ENCODE results near the gene FAHD1. TPM values are rescaled to one million over a fixed set of nuclear protein-coding genes. Genes with fewer than 3 reads are reported as not detected.

FAHD1 gene
- total RNA-seq, 6 experiments from 2014 or later, result 25.5 to 96.5 (median 36.0) TPM

DNA sequence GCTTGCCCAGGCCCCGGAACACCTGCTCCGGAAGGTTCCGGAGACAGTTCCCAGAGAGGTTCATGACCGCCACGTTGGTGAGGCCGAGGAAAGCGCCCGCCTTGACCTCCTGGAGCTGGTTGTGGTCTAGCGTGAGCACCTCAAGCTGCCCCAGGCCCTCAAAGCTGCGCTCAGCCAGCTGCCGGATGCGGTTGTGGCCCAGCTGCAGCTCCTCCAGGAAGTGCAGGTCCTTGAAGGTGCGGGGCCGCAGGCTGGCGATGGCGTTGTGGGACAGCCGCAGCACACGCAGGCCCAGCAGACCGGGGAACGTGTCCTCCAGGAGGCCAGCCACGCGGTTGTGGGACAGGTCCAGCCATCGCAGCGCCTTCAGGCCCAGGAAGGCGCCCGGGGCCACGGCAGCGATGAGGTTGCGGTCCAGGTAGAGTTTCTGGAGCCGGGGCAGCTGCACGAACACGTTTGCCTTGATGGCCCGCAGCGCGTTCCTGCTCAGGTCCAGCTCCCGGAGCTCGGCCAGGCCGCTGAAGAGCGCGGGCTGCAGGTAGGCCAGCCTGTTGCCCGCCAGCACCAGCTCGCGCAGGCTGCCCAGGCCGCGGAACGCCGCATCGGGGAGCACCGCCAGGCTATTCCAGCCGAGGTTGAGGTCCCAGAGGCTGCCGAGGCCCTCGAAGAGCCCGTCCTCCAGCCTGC is 35.6 kb upstream of the FAHD1 start:
- Histone ChIP-seq H3K4me1 (peaks cover 0 to 38% (median 6%) of the 10 kb centered on the region in 4 donors), H3K27ac (no peak overlapping the region), H3K36me3 (peaks cover 0 to 14% (median 7%) of the 10 kb centered on the region in 4 donors), H3K27me3 (no peaks in the 10 kb centered on the region), H3K9me3 (no peaks in the 10 kb centered on the region), H3K4me3 (no peak overlapping the region)
- no peak for TF ChIP-seq POLR2A (IDR thresholded peaks at IDR 0.05)
- TF ChIP-seq, protein P1, sequence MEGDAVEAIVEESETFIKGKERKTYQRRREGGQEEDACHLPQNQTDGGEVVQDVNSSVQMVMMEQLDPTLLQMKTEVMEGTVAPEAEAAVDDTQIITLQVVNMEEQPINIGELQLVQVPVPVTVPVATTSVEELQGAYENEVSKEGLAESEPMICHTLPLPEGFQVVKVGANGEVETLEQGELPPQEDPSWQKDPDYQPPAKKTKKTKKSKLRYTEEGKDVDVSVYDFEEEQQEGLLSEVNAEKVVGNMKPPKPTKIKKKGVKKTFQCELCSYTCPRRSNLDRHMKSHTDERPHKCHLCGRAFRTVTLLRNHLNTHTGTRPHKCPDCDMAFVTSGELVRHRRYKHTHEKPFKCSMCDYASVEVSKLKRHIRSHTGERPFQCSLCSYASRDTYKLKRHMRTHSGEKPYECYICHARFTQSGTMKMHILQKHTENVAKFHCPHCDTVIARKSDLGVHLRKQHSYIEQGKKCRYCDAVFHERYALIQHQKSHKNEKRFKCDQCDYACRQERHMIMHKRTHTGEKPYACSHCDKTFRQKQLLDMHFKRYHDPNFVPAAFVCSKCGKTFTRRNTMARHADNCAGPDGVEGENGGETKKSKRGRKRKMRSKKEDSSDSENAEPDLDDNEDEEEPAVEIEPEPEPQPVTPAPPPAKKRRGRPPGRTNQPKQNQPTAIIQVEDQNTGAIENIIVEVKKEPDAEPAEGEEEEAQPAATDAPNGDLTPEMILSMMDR (IDR thresholded peaks at IDR 0.05), result no peak
- DNase-seq (peak in 1 of 3 donors; percentile 58), ATAC-seq (no peak)
- intact Hi-C loops (cut with DNase I), result no loop called here
- no CpG with 5 or more reads among the region's 53 CpGs for WGBS (ENCODE audit: insufficient coverage, low coverage, low lambda C conversion rate, missing lambda C conversion rate)

DNA sequence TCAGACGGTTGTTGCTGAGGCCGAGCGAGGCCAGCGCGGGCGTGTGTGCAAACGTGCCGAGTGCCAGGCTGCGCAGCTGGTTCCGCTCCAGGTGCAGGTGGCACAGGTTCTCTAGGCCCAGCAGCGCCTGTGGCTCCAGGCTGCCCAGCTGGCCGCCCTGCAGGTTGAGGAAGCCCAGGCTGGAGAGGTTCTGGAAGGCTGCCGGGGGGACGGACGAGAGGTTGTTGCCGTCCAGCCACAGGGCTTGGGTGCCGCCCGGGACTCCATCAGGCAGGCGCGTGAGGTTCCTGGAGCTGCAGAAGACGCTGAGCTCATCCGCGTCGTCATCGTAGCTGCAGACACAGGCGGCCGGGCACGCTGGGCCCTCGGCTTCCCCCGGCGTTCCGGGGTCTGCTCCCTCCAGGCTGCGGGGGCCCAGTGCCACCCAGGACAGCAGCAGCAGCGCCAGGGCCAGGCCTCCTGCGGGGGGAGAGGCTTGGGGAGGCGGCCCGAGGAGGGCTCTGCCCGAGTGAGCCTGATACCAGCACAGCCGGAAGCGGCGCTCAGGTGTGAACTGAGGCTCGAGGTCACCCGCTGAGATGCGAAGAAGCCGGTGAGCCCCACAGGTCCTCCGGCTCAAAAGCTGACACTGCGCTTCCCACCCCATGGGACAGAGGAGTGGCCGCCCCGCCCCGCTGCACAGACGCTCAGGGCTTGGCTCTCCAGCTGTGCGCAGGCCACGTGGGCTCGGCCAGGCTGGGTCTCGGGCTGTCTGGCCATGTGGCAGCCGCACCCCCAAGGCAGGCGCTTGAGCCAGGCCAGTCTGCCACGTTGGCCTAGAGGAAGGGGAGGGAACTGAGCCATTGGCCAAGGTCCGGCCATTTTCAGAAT is 34.8 kb upstream of the FAHD1 start:
- intact Hi-C loops (cut with DNase I), result no loop called here
- H3K36me3 ChIP-seq, result peaks cover 0 to 14% (median 7%) of the 10 kb centered on the region in 4 donors
- H3K27me3 ChIP-seq, result no peaks in the 10 kb centered on the region
- no peaks in the 10 kb centered on the region for H3K9me3 ChIP-seq
- peaks cover 0 to 38% (median 6%) of the 10 kb centered on the region in 4 donors for H3K4me1 ChIP-seq
- peak; percentile 69 to 88 (median 88) for DNase-seq
- TF ChIP-seq, protein P1 (IDR thresholded peaks at IDR 0.05), result peak in 1 of 4 donors; percentile 13
- TF ChIP-seq POLR2A (IDR thresholded peaks at IDR 0.05), result no peak
- peak overlapping the region in 2 of 3 donors; percentile 73 to 78 for H3K27ac ChIP-seq
- H3K4me3 ChIP-seq, result peak overlapping the region in 2 of 3 donors; percentile 73 to 74
- peak; percentile 45 to 73 (median 63) for ATAC-seq
- WGBS (ENCODE audit: insufficient coverage, low coverage, low lambda C conversion rate, missing lambda C conversion rate), result 20% methylated on average over 1 of the region's 59 CpGs

DNA sequence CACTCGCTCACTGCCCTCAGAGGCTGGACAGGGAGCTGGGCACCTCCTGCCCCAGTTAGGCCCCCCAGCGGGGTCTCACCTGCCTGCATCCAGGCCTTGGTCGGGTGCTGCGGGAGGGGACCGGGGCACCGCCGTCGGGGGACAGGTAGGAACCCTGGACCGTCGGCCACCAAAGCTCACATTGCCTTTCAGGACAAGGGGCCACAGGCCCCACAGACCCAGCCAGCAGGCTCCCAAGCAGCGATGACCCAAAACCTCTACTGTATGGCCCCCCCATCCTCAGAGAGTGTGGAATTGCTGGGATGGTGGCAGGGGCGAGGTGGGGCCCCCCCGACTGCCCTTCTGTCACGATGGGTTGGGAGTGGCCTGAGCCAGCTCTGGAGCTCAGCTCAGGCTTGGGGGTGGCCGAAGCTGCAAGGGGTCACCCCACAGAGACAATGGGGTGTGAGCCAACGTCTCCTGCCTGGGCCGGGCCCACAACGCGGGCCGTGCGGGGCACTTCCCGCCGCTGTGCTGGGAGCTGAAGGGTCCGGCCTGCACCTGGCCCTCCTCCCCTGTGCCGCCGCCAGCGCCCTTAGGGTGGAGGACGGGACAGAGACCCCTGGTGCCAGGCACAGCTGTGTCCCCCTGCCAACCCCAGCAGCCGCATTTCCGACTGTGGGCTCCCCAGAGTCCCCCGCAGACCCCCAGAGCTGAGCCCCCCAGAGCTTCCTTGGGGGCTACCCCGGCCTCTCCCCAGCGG is 34.0 kb upstream of the FAHD1 start:
- intact Hi-C loops (cut with DNase I), result no loop called here
- 48% methylated on average over 9 of the region's 33 CpGs for WGBS (ENCODE audit: insufficient coverage, low coverage, low lambda C conversion rate, missing lambda C conversion rate)

More for the DNA sequence above, 34.0 kb upstream of the FAHD1 start:
- H3K27ac ChIP-seq, result peak overlapping the region in 2 of 3 donors; percentile 73 to 78
- no peaks in the 10 kb centered on the region for H3K27me3 ChIP-seq
- H3K9me3 ChIP-seq, result no peaks in the 10 kb centered on the region
- H3K4me1 ChIP-seq, result peaks cover 0 to 38% (median 6%) of the 10 kb centered on the region in 4 donors
- DNase-seq (peak in 2 of 3 donors; percentile 27 to 50), ATAC-seq (peak in 3 of 4 donors; percentile 1 to 3 (median 3))
- TF ChIP-seq POLR2A (IDR thresholded peaks at IDR 0.05), result no peak
- TF ChIP-seq, protein P1 (IDR thresholded peaks at IDR 0.05), result no peak
- H3K36me3 ChIP-seq, result peaks cover 0 to 14% (median 7%) of the 10 kb centered on the region in 4 donors
- peak overlapping the region; percentile 45 to 74 (median 73) for H3K4me3 ChIP-seq
